HepG2 (cell line): ENCODE data around the gene ZNF627. TPM values are rescaled to one million over a fixed set of nuclear protein-coding genes. Genes with fewer than 3 reads are reported as not detected.

Experiments
- ATAC-seq: fragments of 200-7000 bp; cut with Tn5 transposase; 3 replicates; pipeline ENCODE4 v1.9.1; 2020; ENCODE audit warnings: mild to moderate bottlenecking, moderate library complexity
- BruUV-seq: library from RNA; stranded (reverse); fragments of 400-500 nt; replicated peaks from 2 replicates; lab custom pipeline; 2021; lab: Mats Ljungman, UMichigan
- CTCF ChIA-PET: fragments of 300-600 bp; formaldehyde crosslinking; extraction: SDS; loops from one replicate; lab custom pipeline; 2021; ENCODE audit warnings: low total read pairs, inconsistent platforms, low intra/inter-chr PET ratio; lab: Yijun Ruan, JAX
- POLR2A ChIA-PET: fragments of 350-600 bp; sonication (Branson Sonifier 250); formaldehyde crosslinking; loops from one replicate; lab custom pipeline; 2020; ENCODE audit warnings: antibody characterized with exemption, inconsistent platforms; lab: Yijun Ruan, JAX
- DNase-seq: peaks from one replicate; pipeline ENCODE4 v3.0.0-alpha.2; 2015; ENCODE audit warnings: low spot score
- FAIRE-seq: peaks from 3 replicates; lab custom pipeline; 2011; peaks lifted over from hg19 to GRCh38; lab: Jason Lieb, UNC
- H2AFZ ChIP-seq: one replicate; pipeline ENCODE4 v1.6.1; 2011; ENCODE audit warnings: low read length, inconsistent platforms
- H3K27ac ChIP-seq: fragments of 300-600 bp; 3 replicates; pipeline ENCODE4 v1.8.0; 2011; ENCODE audit warnings: mixed run types, mild to moderate bottlenecking, mixed read lengths, low read length, inconsistent platforms; ENCODE audit not compliant: insufficient read depth; ENCODE audit errors: extremely low read length
- H3K27me3 ChIP-seq, 2 experiments: fragments of 200-600 bp in 1 of 2; 2 replicates in 1 of 2; 3 replicates in 1 of 2; pipeline versions ENCODE4 v1.6.0 to v1.8.0; 2011; ENCODE audit warnings: low read length in 2 of 2, mild to moderate bottlenecking in 2 of 2, moderate library complexity in 2 of 2, inconsistent platforms in 1 of 2; ENCODE audit not compliant: insufficient read depth in 2 of 2, control insufficient read depth in 1 of 2
- H3K36me3 ChIP-seq, 2 experiments: fragments of 200-600 bp in 1 of 2; replicated peaks in 1 of 2; 2 replicates in 1 of 2; 3 replicates in 1 of 2; pipeline versions ENCODE4 v1.5.1 to v1.8.0; 2011; ENCODE audit warnings: low read length in 2 of 2, inconsistent platforms in 1 of 2; ENCODE audit not compliant: insufficient read depth in 2 of 2, control insufficient read depth in 1 of 2
- H3K4me1 ChIP-seq: 2 replicates; pipeline ENCODE4 v1.5.1; 2012; ENCODE audit warnings: low read length, inconsistent platforms; ENCODE audit not compliant: insufficient read depth
- H3K4me2 ChIP-seq: 2 replicates; pipeline ENCODE4 v1.6.0; 2011; ENCODE audit warnings: low read depth, low read length, inconsistent platforms
- H3K4me3 ChIP-seq, 3 experiments: fragments of 200-600 bp in 1 of 3; sonication (generic), shearing (Covaris generic) in 1 of 3; replicated peaks in 1 of 3; 2 replicates each; pipeline ENCODE4 v1.5.1; 2011 to 2016; ENCODE audit warnings: low read length in 3 of 3, inconsistent platforms in 2 of 3, low read depth in 2 of 3, mild to moderate bottlenecking in 2 of 3, control low read depth in 1 of 3, mixed read lengths in 1 of 3; ENCODE audit not compliant: insufficient read depth in 1 of 3
- H3K79me2 ChIP-seq: one replicate; pipeline ENCODE4 v1.6.1; 2011; ENCODE audit warnings: low read length, inconsistent platforms; ENCODE audit not compliant: insufficient read depth
- H3K9ac ChIP-seq: 2 replicates; pipeline ENCODE4 v1.6.0; 2011; ENCODE audit warnings: mild to moderate bottlenecking, low read depth, low read length, inconsistent platforms; ENCODE audit not compliant: insufficient read depth
- H3K9me3 ChIP-seq: 2 replicates; pipeline ENCODE4 v1.5.1; 2012; ENCODE audit warnings: mild to moderate bottlenecking, low read length
- H4K20me1 ChIP-seq: 2 replicates; pipeline ENCODE4 v1.6.0; 2011; ENCODE audit warnings: inconsistent platforms, mild to moderate bottlenecking, low read length, moderate library complexity; ENCODE audit not compliant: insufficient read depth
- GMEB2 ChIP-seq: IDR thresholded peaks from 2 replicates; pipeline ENCODE4 v1.6.1; 2016; ENCODE audit warnings: missing biosample characterization, missing genetic modification reagents, low read depth
- POLR2AphosphoS2 ChIP-seq: IDR thresholded peaks from 2 replicates; pipeline ENCODE4 v1.6.1; 2011; ENCODE audit warnings: low read depth, low read length, improper control_type of control experiment
- PRMT3 ChIP-seq: sonication (generic); formaldehyde crosslinking; IDR thresholded peaks from 2 replicates; pipeline ENCODE4 v1.8.1; 2022; ENCODE audit warnings: low read depth, mild to moderate bottlenecking, moderate library complexity, missing genetic modification reagents, borderline replicate concordance
- RFXAP ChIP-seq: sonication (generic); formaldehyde crosslinking; IDR thresholded peaks from 2 replicates; pipeline ENCODE4 v1.4.0; 2020; ENCODE audit warnings: missing genetic modification reagents, borderline replicate concordance
- SP4 ChIP-seq: sonication (generic); formaldehyde crosslinking; IDR thresholded peaks from 2 replicates; pipeline ENCODE4 v1.8.1; 2023; ENCODE audit warnings: mild to moderate bottlenecking, missing genetic modification reagents
- TCF7 ChIP-seq: sonication (generic); IDR thresholded peaks from 2 replicates; pipeline ENCODE4 v1.6.1; 2016; ENCODE audit warnings: antibody characterized with exemption, low read depth
- ZC3H13 ChIP-seq: sonication (generic); formaldehyde crosslinking; IDR thresholded peaks from 2 replicates; pipeline ENCODE4 v1.8.1; 2023; ENCODE audit warnings: mild to moderate bottlenecking, missing genetic modification reagents, moderate library complexity
- ZFP82 ChIP-seq: sonication (generic); formaldehyde crosslinking; IDR thresholded peaks from 2 replicates; pipeline ENCODE4 v1.5.1; 2020; ENCODE audit warnings: mild to moderate bottlenecking, missing genetic modification reagents, borderline replicate concordance
- ZNF24 ChIP-seq: fragments of 450-650 bp; IDR thresholded peaks from 2 replicates; pipeline ENCODE4 v1.6.1; 2017; ENCODE audit warnings: antibody characterized with exemption, mild to moderate bottlenecking
- ZNF3 ChIP-seq: IDR thresholded peaks from 2 replicates; pipeline ENCODE4 v1.7.0; 2017; ENCODE audit warnings: inconsistent platforms
- ZNF749 ChIP-seq: sonication (generic); formaldehyde crosslinking; IDR thresholded peaks from 2 replicates; pipeline ENCODE4 v1.8.0; 2022; ENCODE audit warnings: mild to moderate bottlenecking, missing genetic modification reagents, moderate library complexity, borderline replicate concordance
- ZNF772 ChIP-seq: sonication (generic); formaldehyde crosslinking; IDR thresholded peaks from 2 replicates; pipeline ENCODE4 v1.5.0; 2020; ENCODE audit warnings: mild to moderate bottlenecking, missing genetic modification reagents
- WGBS: methylation state at CpG from one replicate; pipeline ENCODE4 v1.1.6; 2017; ENCODE audit warnings: low lambda C conversion rate; 5-methylcytosine and 5-hydroxymethylcytosine counted together
- in situ Hi-C: cut with HindIII; loops from 2 replicates; pipeline ENCODE4 v1.10.0; 2017; ENCODE audit warnings: low pct_unique_long_range_greater_than_20kb; ENCODE audit not compliant: extremely low pct_ligation_motif_present
- intact Hi-C: fragments of 100-400 bp; cut with micrococcal nuclease; formaldehyde crosslinking; loops from one replicate; pipeline ENCODE4 v1.10.0; 2022; ENCODE audit not compliant: unreplicated experiment
- polyA plus RNA-seq, 8 experiments: library from polyadenylated mRNA; depleted of rRNA in 3 of 8; stranded (reverse) in 7 of 8; unstranded in 1 of 8; fragments of >200 nt; fragmentation: Illumina TruSeq in 4 of 8; extraction: Trizol in 4 of 8; gene quantifications; 2 replicates each; pipeline versions ENCODE4 v1.2.1 to v1.2.3, GENCODE V29; 2011 to 2016; ENCODE audit warnings: low read depth in 4 of 8, missing spikeins in 1 of 8, mixed read lengths in 1 of 8; ENCODE audit not compliant: insufficient read depth in 1 of 8
- total RNA-seq, 5 experiments: library from RNA; depleted of rRNA; stranded (reverse); fragments of >200 nt; fragmentation: Illumina TruSeq; extraction: Trizol; gene quantifications; 2 replicates each; pipeline ENCODE4 v1.2.3, GENCODE V29; 2016; ENCODE audit warnings: low read depth in 1 of 5

The ZNF627 gene
- total and polyA plus RNA-seq, 2 of the 13 experiments (the other 11 are each of a cell fraction or from before 2014, with no cell fraction given), result 4.2 to 12.7 TPM

GRCh38 chr19:11611730-11612129 is 14.4 kb downstream of the ZNF627 start:
- ATAC-seq (no peak), DNase-seq (no peak), FAIRE-seq (no peak)
- Histone ChIP-seq H3K4me3 (no peak overlapping the region), H3K27me3 (no peaks in the 10 kb centered on the region), H3K9me3 (no peaks in the 10 kb centered on the region), H3K27ac (no peak overlapping the region), H2AFZ (no peak overlapping the region), H3K79me2 (no peaks in the 10 kb centered on the region), H3K4me1 (no peaks in the 10 kb centered on the region), H3K4me2 (no peak overlapping the region), H3K36me3 (peaks cover 3 to 11% of the 10 kb centered on the region in 2 experiments; a peak in 3 of 5 replicates), H3K9ac (no peak overlapping the region), H4K20me1 (no peaks in the 10 kb centered on the region)
- in situ Hi-C loops (no loop called here), intact Hi-C loops (no loop called here)
- 100% methylated on average over 1 of the region's 1 CpG for WGBS
- ChIA-PET POLR2A (interaction anchor here (0.9 kb wide), 1 partner anchor 53 kb away, joined by 3 read pairs; the partner anchor contains the start of gene ELOF1), CTCF (no interaction called here)
- BruUV-seq, result no TSS peak
- no peak for TF ChIP-seq ZNF749 (CRISPR knock-in tag)
- TF ChIP-seq ZNF772 (CRISPR knock-in tag), result no peak
- TF ChIP-seq SP4 (CRISPR knock-in tag), result no peak
- no peak for TF ChIP-seq TCF7
- no peak for TF ChIP-seq GMEB2 (CRISPR knock-in tag)
- TF ChIP-seq POLR2AphosphoS2, result no peak
- no peak for TF ChIP-seq ZNF24
- TF ChIP-seq ZNF3 (CRISPR knock-in tag), result no peak
- TF ChIP-seq ZC3H13 (CRISPR knock-in tag), result no peak
- TF ChIP-seq RFXAP (CRISPR knock-in tag), result no peak
- no peak for TF ChIP-seq ZFP82 (CRISPR knock-in tag)
- no peak for TF ChIP-seq PRMT3 (CRISPR knock-in tag)
